ENCODE measurements around the gene DSCAM. TPM values are rescaled to one million over a fixed set of nuclear protein-coding genes. Genes with fewer than 3 reads are reported as not detected.

Gene DSCAM
- total RNA-seq, 1 experiment from 2014 or later, result not detected

DNA sequence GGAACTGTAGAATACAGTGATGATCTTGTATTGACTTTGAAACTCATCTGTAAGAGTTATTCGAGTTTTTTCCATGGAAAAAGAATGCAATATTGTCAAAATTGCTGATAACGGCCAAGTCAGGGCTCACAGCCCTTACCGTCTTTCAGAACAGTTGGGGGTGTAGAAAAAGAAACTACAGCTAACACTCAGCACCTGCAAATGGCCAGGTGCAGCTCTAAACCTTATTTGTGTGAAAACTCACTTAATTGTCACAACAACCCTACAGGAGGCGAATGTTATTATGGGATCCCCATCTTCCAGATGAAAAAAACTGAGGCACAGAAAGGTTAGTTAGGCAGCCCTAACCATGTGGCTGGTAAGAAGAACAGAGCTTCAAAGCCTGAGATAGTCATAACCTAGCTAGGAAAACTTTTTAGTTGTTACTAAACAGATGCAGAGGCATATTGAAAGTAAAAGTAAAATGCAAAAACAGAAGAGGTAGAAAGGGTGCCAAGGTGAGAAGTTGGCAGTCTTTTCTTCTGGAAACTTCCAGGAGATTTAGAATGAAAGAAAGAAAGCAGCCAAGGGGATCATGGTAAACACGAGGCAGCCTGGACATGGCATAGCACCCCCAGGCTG is 76.4 kb downstream of the DSCAM start:
- DNase-seq (ENCODE audit: low spot score), result no peak

DNA sequence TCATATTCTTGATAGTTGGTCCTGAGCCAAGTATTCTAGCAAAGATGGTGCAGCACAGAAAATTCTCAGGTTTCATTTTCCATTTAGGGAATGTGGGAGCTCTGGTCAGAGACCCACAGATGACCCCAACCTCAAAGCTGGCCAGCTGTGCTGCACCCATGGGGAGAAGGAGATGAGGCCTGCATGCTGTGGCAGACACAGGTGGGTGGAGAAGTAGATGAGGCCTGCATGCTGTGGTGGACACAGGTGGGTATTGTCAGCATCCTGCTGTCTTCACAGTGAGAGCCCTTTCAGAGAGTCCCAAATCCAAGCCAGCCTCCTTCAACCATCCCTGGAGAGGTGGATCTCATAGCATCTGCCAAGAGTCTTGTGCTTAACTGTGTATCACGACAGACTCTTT is 77.7 kb downstream of the DSCAM start:
- DNase-seq (ENCODE audit: low spot score), result no peak

DNA sequence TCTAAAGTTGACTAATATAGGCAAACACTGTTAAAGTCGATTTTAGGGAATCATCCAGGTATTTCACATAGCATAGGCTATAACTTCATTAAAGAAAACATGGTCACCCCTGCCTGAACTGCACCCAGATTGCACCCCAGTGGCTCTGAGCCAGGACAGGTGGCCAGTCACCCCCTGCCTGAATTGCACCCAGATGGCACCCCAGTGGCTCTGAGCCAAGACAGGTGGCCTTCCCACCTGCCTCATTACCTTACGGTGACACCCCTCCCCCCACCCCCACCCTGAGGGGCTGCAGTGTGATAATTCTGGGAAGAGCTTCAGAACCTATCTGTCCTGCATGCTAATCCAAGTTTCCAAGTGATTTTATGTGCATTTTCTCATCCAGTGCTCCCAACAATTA is 78.9 kb downstream of the DSCAM start:
- no peak for DNase-seq (ENCODE audit: low spot score)

DNA sequence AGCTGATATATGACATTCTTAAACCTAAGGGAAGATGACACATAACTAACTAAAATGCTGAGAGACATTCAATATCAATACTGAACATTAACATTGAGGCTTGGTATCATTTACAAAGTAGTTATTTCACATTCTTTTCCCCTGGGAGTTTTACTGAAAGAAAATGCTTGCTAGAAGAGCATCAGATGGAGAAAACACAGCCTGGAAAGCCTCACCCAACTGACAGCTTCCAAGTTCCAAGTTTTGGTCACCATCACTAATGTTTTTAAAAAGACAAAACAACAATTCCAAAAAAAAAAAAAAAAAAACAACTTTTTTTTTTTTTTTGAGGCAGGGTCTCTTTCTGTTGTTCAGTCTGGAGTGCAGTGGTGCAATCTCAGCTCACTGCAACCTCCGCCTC is 80.6 kb downstream of the DSCAM start:
- DNase-seq (ENCODE audit: low spot score), result no peak

DNA sequence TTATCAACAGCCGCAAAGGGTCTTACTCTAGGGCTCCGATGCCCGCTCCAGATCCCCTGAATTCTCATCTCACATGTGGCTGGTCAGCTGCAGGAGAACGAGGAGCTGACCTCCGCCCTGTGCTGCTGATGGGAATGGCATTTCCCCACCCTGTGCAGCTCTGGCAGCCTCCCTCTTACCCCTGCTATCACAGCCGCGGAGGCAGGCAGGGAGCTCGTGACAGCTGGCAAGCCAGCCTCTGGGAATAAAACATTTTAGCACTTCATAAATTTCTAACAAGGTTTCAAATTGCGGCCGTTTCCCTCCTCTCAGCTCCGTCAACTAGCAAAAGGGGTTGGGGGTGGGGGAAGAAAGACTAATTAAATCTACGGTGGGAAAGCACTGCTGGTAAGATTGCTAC is 81.1 kb downstream of the DSCAM start:
- no peak for DNase-seq (ENCODE audit: low spot score)

DNA sequence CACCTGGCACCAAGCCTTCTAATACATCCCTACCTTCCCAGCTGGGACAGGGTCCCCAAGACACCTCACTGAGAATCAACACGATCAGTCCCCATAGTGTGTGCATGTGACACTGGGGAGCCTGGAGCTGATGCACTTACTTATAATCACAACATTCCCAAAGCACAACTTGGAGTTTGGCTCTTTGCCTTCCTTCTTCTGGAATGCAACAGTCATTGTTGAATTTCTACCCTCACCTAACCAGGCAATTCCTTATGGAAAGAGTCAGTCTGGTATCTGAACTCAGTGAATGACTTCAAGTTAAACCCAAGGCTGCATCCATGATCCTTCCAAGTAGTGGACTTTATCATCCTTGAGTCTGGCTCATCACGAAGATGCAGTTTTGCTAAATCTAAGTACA is 86.1 kb downstream of the DSCAM start:
- DNase-seq (ENCODE audit: low spot score), result no peak

DNA sequence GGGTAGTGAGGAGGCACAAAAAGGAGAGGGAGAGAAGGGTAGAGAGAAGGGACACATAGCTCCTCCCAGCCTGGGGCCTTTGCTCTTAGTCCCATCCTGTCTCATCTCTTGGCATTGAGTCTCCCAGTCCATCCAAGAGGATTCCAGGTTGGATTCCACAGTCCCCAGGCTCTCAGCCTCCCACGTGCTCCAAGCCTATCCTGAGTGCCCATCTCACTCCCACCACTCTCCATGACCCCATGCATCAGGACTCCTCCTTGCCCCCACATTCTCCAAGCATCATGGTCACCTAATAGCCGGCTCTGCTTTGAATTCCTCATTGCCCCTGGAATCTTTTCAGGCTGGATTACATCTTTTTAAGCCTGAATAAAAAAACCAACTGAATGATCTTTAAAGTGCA is 87.9 kb downstream of the DSCAM start:
- DNase-seq (ENCODE audit: low spot score), result no peak

DNA sequence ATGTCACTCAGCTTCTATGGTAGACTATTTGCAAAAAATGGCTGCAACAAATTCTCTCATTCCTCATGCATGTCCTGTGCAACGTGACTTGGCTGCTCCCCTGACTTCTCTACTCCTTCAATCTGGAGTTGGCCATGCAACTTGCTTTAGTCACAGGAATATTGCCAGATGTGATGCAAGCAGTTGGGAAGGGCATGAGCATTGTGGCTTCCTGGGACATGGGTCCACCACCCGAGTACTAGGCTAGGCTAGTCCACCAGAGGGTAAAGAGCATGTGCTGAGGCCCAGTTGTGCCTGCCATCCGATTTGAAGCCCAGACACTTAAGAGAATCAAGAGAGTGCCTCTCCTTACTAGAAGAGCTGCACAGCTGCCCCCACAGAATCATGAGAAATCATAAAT is 89.6 kb downstream of the DSCAM start:
- DNase-seq (ENCODE audit: low spot score), result no peak

DNA sequence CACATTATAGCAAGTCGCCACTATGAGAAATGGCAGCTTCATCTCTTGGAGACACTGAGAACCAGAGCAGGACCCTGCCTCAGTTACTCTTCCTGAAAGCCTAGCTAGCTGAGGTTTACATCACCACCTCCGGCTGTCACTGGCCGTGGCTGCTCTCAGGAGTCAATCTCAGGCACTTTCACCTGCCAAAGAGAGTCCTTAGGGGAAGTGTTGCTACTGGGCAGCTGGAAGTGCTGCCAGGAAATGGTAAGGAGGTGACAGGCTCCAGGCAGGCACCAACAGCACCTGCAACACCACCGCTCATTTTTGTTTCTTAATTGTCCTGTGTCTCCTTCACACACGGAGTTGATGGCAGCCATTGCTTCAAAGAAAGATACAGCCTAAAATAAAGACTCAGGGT is 92.5 kb downstream of the DSCAM start:
- DNase-seq (ENCODE audit: low spot score), result no peak

DNA sequence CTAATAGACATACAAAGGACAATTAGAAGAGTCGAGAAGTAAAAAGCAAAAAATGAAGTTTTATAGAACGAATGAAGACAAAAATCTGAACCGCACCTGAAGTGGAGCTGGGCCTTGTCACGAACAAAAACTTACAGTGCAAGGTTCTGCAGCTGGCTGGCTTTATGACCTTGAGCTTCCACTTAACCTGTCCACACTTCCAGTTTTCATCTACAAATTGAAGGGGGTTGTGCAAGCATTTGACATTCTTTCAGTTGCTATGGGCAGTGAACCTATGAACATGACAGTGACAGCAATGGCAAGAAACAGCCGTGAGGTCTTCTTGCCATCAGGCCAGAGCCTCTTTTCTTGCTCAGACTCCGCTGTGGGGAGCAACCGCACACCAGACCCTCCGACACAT is 93.2 kb downstream of the DSCAM start:
- DNase-seq (ENCODE audit: low spot score), result no peak

DNA sequence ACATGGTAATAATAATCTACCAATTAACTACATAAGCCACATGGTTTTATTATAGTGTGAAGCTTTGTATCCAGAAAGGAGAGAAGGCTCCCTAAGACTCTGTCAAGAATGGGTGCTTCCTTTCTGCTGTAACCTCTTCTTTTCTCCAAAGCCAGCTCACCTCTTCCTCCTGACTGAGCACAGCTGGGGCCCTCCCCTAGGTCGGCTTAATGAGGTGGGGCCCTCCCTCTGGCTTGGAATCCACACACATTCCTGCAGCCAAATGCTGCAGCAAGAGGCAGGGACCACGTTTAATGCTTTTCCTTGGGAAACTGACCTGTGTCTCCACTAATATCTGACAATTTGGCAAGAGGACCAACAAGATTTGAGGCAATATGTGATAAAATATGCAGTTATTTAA is 94.8 kb downstream of the DSCAM start:
- DNase-seq (ENCODE audit: low spot score), result no peak

DNA sequence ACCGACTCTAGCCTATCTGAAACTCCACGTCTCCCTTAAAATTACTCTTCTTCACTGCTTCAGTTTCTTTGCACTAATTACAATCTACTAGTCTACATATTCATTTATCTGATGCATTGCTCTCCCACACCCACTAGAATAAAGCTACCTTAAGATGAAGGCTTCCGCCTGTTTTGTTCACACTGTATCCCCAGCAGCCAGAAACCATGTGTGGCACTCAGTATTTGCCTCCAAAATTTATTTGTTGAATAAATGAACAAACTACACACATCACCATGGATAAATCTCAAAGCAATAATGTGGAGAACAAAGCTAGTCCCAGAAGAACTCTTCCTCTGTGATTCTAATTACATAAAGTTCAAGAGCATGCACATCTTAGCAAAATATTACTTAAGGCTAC is 95.7 kb downstream of the DSCAM start:
- DNase-seq (ENCODE audit: low spot score), result no peak

DNA sequence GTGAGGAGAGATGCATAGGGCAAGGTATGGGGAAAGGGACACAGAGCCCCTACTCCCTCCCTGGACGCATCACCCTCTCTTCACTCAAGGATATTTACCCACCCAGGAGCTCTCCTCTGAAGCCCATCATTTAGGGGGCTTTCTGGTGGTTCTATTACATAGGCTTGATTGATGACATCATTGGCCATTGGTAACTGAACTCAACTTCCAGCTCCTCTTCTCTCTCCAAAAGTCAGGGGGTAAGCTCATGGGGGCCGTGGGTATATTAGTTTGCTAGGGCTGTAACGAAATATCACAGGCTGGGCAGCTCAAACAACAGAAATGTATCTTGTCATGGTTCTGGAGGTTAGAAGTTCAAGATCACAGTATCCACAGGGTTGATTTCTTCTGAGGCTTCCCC is 110.8 kb downstream of the DSCAM start:
- DNase-seq (ENCODE audit: low spot score), result no peak

DNA sequence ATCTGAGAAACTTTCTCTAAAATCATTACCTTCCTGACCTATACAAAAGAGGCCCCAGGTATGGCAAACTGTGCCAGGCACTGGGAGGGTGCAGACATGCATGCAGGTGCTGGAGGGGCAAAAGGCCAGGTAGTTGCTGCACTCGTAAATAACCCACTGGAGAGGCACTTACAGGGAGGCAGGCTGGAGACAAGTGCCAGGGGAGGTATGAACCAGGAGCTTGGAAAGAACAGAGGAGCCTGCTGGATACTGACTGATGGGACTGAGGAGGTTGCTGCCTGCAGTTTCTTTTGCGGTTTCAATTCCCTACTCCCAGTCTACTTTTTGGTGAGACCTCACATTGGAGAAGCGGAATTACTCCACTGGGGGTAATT is 113.9 kb downstream of the DSCAM start:
- DNase-seq (ENCODE audit: low spot score), result no peak

DNA sequence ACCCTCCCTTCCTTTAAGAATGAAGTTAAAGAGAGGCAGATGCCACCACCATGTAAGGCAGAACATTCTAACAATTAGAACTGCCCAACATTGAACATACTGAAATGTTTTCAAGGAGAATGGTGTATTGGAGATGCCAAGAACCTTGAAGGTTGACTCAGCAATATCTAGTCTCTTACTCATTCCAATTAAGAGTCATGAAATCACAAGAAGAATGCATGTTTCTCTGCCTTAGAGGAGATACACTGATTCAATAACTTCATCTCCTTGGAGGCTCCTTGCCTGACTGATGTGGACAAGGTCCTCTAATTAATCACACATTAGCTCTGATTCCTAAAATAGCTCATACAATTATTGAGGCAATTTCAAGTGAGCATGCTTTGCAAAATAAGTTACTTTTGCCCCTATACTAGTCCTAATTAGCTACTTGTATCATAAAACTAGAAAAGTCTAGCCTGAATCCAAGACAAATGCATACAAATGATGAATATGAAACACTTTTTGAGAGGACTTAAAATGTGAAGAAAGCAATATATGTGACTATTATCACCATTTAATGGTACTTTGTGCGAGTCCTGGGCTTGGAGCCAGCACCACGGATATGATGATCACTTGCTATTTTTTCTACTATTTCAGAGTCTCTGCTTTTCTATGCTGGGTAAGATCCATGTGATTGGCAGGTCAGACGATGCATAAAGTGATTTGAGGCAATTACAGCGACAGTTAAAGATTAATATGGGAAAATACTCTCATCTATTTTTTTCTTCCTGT is 114.5 kb downstream of the DSCAM start:
- no peak for DNase-seq (ENCODE audit: low spot score)

DNA sequence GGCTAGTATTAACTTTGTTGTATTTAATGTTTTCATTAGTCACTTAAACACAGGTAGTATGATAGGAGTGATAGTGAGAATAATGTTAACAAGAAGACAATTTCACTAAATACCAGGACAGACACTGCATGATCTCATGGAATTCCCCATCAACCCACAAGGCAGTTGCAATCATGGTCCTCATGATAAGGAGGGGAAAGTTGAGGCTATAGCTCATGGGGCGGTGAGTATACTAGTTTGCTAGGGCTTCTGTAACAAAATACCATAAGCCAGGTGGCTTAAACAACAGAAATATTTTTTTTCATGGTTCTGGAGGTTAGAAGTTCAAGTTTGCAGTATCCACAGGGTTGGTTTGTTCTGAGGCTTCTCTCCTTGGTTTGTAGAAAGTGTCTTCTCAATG is 115.8 kb downstream of the DSCAM start:
- DNase-seq (ENCODE audit: low spot score), result no peak

DNA sequence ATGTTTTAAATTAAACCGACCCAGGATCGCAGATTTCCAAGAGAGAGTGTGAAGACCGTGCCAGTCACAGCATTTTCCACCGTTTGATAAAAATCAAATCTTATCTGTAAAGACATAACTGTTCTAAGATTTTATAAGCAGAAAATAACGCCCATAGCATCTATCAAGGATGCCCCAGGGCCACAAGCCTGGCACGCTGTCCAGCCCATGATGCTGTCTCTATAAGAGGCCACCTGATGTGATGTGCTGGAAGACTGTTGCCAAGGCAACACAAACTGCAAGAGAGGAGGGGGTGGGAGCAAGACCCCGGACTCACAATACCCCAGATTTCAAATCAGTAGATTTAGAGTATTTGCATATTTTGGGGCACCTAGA is 116.5 kb downstream of the DSCAM start:
- DNase-seq (ENCODE audit: low spot score), result no peak

DNA sequence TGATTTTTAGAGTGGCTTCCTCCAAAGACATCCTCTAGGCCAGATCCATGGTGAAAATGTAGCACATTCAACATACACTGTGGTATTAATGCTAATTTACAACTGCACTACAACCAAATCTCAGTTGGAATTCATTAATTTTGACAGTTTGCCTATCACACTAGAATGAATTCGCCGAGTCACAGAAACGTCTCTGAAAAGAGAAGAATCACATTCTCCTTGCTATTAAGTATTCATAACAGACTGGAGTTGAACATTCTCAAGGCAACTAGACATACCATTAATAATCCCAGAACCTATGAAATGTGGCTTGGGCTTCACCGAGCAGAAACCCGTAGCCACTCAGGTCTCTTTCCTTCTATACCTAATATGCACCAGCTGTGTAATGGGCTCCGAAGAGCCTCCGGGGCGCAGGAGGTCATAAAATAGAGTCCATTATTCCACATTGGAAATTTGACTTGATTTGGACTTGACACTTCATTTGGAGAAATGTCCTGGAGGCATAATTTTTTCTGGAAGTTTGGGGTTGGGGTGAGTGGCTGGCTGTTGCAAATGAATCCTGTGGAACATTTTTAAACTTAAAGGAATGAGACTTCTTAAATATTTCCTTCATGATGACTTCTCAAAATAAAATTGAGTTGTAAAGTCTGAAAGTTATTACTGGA is 117.1 kb downstream of the DSCAM start:
- DNase-seq (ENCODE audit: low spot score), result no peak

DNA sequence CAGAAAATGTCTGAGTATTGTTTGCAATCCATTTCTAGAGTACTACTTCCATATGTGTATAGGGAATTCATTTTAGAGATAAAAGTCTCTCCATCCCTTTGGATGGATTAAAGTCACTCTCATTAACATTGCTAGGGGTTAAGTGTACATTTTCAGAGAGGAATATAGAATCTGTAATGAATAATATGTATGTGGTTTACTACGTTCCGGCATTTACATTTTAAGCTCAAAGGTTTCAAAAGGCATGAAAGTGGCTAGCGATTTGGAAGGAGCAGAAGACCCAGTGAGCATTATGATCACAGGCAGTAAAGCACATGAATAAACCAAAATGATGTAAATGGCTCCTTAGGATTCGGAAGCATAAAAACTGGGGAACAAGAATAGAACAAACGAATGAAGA is 123.0 kb downstream of the DSCAM start:
- no peak for DNase-seq (ENCODE audit: low spot score)

DNA sequence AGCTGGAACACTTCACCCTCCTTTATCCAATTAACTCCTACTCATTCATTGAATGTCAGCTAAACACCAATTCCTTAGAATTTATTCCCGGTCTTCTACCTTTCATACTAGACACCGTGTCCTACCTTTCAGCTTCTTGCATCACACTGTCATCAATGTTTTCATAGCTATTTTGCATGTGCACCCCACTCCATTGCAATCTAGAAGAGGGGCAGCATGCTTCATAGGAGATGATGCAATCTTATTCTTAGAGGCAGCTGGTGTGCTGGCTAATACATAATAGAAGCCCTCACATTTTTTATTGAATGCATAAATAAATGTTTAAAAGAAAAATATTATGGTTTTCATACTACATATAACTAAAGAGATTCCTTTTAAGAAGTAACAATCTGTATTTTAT is 123.6 kb downstream of the DSCAM start:
- no peak for DNase-seq (ENCODE audit: low spot score)

DNA sequence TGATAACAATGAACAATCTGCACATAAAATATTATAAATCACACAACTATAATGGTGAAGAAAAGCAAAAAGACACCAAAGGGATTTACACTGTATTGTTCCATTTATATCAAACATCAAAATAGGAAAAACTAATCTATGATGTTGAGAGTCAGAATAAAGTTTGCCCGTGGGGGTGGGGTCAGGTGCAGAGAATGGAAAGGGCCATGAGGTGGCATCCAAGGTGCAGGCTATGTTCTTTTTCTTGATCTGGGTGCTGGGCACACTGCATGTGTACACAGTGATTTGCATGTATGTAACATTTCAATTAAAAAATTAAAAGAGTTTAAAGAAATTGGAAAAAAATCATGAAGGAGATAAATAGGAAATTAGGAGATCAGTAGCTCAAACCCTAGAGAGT is 127.3 kb downstream of the DSCAM start:
- no peak for DNase-seq (ENCODE audit: low spot score)

DNA sequence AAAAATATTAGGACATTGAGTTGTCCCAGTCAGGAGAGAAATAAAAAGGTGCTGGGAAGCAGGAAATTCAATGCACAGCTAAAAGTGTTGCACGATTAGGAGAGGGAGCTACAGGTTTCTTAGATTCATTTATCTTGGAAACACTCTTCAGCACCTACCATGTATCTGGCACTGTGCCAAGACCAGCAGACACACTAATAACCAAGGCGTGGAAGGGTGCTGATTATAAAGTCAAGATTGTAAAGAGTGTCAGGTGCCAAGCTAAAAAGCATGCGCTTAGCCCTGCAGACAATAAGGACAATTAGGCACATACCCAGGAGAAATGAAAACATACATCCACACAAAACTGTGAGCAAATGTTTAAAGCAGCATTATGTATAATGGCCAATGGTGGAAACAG is 129.9 kb downstream of the DSCAM start:
- DNase-seq (ENCODE audit: low spot score), result no peak

DNA sequence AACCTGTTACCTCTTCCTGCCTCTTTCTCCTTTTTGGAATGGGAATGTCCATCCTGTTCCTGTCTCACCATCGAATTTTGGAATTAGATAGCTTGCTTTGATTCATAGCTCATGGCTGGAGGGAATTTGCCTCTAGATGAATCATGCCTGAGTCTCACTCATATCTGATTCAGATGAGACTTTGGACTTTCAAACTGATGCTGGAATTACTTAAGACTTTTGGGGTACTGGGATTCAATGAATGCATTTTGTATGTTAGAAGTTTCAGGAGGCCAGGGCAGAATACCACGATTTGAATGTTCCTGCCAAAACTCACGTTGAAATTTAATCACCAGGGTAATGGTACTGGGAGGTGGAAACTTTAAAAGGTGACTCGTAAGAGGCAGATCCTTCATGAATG is 132.4 kb downstream of the DSCAM start:
- DNase-seq (ENCODE audit: low spot score), result no peak
